ENCODE data around the gene TRIM69.

GRCh38 chr15:44726136-44726535 lies 10.2 kb upstream of the TRIM69 start:
- no peak for TF ChIP-seq GATA2 (IDR thresholded peaks at IDR 0.05; ENCODE audit: low read depth, low read length)
- no peak for TF ChIP-seq GATA3 (IDR thresholded peaks at IDR 0.05; ENCODE audit: low read depth, low read length)
